Gastroesophageal sphincter (tissue), 4 donors: ENCODE results near the gene CERS1. TPM values are rescaled to one million over a fixed set of nuclear protein-coding genes. Genes with fewer than 3 reads are reported as not detected.

Experiments used
- ATAC-seq: fragments of 150-250 bp; one replicate; pipeline ENCODE4 v1.9.1; 2016; ENCODE audit warnings: mild to moderate bottlenecking, moderate library complexity
- H3K27ac ChIP-seq, 4 donors: fragments of 200-600 bp; sonication (generic) in 3 of 4; 1 replicate in 3 of 4; 2 replicates in 1 of 4; pipeline ENCODE4 v1.5.1; 2016 to 2019
- H3K27me3 ChIP-seq: fragments of 200-600 bp; sonication (generic); one replicate; pipeline ENCODE4 v1.5.1; 2019
- H3K36me3 ChIP-seq, 2 donors: fragments of 200-600 bp; sonication (generic); one replicate each; pipeline ENCODE4 v1.5.1; 2019; ENCODE audit warnings: control low read depth in 1 of 2
- H3K4me1 ChIP-seq, 3 donors: fragments of 200-600 bp; sonication (generic); 1 replicate in 2 of 3; 2 replicates in 1 of 3; pipeline ENCODE4 v1.5.1; 2016 to 2019; ENCODE audit warnings: control low read depth in 2 of 3
- H3K4me3 ChIP-seq, 2 donors: fragments of 200-600 bp; sonication (generic); one replicate each; pipeline ENCODE4 v1.5.1; 2019; ENCODE audit warnings: mild to moderate bottlenecking in 1 of 2, moderate library complexity in 1 of 2
- H3K9me3 ChIP-seq, 3 donors: fragments of 200-600 bp; sonication (generic); one replicate each; pipeline ENCODE4 v1.5.1; 2017 to 2019; ENCODE audit warnings: control low read depth in 2 of 3
- EP300 ChIP-seq: sonication (generic); formaldehyde crosslinking; IDR thresholded peaks from one replicate; pipeline ENCODE4 v1.6.1; 2017; ENCODE audit warnings: antibody characterized with exemption, mild to moderate bottlenecking
- POLR2A ChIP-seq, 2 donors: fragments of 450-650 bp; IDR thresholded peaks; one replicate each; pipeline ENCODE4 v1.6.1; 2017; ENCODE audit warnings: antibody characterized with exemption in 2 of 2, mild to moderate bottlenecking in 2 of 2, moderate library complexity in 1 of 2
- POLR2AphosphoS5 ChIP-seq: sonication (generic); formaldehyde crosslinking; IDR thresholded peaks from one replicate; pipeline ENCODE4 v1.6.1; 2017; ENCODE audit warnings: antibody characterized with exemption
- WGBS, 2 donors: methylation state at CpG; one replicate each; pipeline ENCODE4 v1.1.5; 2018; ENCODE audit warnings: low coverage in 1 of 2; 5-methylcytosine and 5-hydroxymethylcytosine counted together
- total RNA-seq, 4 donors: library from RNA; depleted of rRNA; stranded (reverse); fragments of >200 nt; gene quantifications; one replicate each; pipeline ENCODE4 v1.1.0, GENCODE V29; 2016
- TF ChIP-seq, protein P1 (sequence below), 4 experiments: fragments of 200-600 bp in 2 of 4; fragments of 450-650 bp in 2 of 4; sonication (generic) in 1 of 4; IDR thresholded peaks; one replicate each; pipeline ENCODE4 v1.5.1; 2017 to 2019; ENCODE audit warnings: antibody characterized with exemption in 4 of 4, mild to moderate bottlenecking in 2 of 4, moderate library complexity in 2 of 4

CERS1 gene
- total RNA-seq, 4 donors from 2014 or later: 0.73 to 1.3 (median 0.81) TPM; not detected in 1

DNA sequence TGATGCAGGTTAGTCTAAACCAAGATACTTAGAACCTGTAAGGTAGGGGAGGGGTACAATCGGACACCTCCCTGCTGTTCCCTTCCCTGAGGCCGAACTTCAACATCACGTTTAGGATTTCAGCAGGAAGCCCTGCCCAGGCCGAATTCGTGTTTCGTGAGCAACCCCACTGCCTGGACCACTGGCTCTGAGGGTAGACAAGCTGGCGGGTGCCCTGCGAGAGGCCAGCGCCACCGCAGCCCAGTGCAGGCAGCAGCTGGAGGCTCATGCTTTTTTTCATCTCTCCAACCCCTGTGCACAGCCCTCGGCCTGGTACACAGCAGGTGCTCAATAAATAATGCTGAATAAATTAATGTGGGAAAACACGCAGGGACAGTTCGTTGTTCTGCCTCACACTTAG is 37.3 kb upstream of the CERS1 start:
- 81 to 84% methylated on average over 3 to 4 of the region's 13 CpGs for WGBS, 2 donors
- Histone ChIP-seq H3K27ac (no peak overlapping the region), H3K36me3 (peaks cover 0 to 74% of the 10 kb centered on the region in 2 donors), H3K4me3 (no peak overlapping the region), H3K9me3 (no peaks in the 10 kb centered on the region), H3K27me3 (no peaks in the 10 kb centered on the region), H3K4me1 (peaks cover 0 to 12% (median 0%) of the 10 kb centered on the region in 3 donors)
- ATAC-seq: no peak
- TF ChIP-seq, protein P1, sequence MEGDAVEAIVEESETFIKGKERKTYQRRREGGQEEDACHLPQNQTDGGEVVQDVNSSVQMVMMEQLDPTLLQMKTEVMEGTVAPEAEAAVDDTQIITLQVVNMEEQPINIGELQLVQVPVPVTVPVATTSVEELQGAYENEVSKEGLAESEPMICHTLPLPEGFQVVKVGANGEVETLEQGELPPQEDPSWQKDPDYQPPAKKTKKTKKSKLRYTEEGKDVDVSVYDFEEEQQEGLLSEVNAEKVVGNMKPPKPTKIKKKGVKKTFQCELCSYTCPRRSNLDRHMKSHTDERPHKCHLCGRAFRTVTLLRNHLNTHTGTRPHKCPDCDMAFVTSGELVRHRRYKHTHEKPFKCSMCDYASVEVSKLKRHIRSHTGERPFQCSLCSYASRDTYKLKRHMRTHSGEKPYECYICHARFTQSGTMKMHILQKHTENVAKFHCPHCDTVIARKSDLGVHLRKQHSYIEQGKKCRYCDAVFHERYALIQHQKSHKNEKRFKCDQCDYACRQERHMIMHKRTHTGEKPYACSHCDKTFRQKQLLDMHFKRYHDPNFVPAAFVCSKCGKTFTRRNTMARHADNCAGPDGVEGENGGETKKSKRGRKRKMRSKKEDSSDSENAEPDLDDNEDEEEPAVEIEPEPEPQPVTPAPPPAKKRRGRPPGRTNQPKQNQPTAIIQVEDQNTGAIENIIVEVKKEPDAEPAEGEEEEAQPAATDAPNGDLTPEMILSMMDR (IDR thresholded peaks at IDR 0.05): no peak
- TF ChIP-seq POLR2A (IDR thresholded peaks at IDR 0.05) (no peak), POLR2AphosphoS5 (no peak), EP300 (no peak)

DNA sequence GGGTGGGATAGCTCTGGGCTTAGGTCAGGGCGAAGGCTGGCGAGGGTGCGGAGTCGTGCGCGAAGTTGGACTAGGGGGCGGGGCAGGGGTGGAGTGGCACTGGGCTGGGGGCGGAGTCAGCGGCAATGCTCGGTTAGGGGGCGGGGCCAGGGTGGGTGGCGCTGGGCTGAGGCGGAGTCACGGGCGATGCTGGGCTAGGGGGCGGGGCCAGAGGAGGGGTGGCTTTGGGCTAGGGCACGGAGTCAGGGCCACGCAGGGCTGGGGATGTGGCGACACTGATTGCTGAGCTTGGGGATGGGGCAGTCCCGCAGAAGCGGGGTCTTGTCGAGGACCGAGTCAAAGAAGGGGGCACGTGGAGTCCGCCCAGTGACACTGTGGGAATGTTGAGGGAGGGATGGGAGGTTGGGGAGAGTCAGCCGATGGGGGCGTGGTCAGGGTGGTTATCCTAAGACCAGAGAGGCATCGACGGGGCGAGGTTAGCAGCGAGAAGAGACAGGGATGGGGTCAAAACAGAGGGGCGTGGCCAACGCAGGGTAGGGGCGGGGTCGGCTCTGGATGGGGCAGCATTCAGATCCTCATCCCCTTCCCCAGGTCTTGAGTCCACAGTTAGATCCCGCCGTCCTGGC is 36.4 kb upstream of the CERS1 start:
- Histone ChIP-seq H3K4me3 (peak overlapping the region in 1 of 2 donors; percentile 24), H3K27ac (peak overlapping the region in 1 of 4 donors; percentile 51), H3K9me3 (no peaks in the 10 kb centered on the region), H3K36me3 (peaks cover 0 to 74% of the 10 kb centered on the region in 2 donors), H3K27me3 (no peaks in the 10 kb centered on the region), H3K4me1 (peaks cover 0 to 12% (median 0%) of the 10 kb centered on the region in 3 donors)
- no peak for TF ChIP-seq POLR2A (IDR thresholded peaks at IDR 0.05)
- no peak for TF ChIP-seq EP300
- no peak for TF ChIP-seq POLR2AphosphoS5
- TF ChIP-seq, protein P1 (IDR thresholded peaks at IDR 0.05): no peak
- peak; percentile 79 for ATAC-seq
- 14 to 28% methylated on average over 17 to 20 of the region's 37 CpGs for WGBS, 2 donors

DNA sequence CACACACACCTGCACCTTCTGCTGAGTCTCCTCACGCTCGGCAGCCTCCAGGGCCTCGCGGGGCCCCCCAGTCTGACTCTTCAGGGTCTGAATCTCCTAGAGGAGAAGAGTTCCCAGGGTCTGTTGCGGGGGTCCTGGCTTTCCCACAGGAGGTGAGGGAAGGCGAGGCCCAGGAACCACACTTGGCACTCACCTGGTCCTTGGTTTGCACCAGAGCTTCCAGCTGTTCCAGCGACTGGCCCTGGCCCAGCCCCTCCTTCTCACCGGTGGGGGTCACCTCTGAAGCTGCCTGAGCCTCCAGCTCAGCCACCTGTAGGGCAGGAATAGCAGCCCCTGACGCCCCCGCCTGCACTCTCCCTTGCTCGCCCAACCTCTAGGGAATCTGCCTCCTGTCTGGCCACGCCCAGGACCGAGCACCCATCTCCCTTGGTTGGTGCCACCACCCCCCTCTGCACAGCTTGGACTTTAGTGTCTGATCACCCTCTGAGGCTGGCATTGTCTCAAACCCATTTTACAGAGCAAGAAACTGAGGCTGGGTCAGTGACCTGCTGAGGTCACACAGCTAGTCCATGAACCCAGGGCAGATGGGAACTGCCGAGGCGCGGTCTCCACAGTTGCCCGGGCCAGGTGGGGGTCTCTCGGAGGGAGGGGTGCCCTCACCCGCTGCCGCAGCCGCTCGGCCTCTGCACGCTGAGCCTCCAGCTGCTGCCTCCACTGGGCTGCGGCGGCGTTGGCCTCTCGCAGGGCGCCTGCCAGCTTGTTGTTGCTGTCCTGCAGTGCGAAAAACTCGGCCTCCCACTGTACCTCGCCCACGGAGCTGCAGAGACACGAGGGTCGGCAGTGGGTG is 35.6 kb upstream of the CERS1 start:
- whole genome bisulfite sequencing, 2 donors: 92% methylated on average over 6 of the region's 34 CpGs; no CpG with 5 or more reads in 1 of the 2 donors
- no peak for ATAC-seq
- H3K27ac ChIP-seq: peak overlapping the region in 1 of 4 donors; percentile 49
- no peaks in the 10 kb centered on the region for H3K27me3 ChIP-seq
- peaks cover 0 to 12% (median 0%) of the 10 kb centered on the region in 3 donors for H3K4me1 ChIP-seq
- TF ChIP-seq EP300 (no peak), POLR2A (IDR thresholded peaks at IDR 0.05) (no peak)
- TF ChIP-seq, protein P1 (IDR thresholded peaks at IDR 0.05): no peak
- peaks cover 0 to 75% of the 10 kb centered on the region in 2 donors for H3K36me3 ChIP-seq
- no peaks in the 10 kb centered on the region for H3K9me3 ChIP-seq
- peak overlapping the region in 1 of 2 donors; percentile 24 for H3K4me3 ChIP-seq

DNA sequence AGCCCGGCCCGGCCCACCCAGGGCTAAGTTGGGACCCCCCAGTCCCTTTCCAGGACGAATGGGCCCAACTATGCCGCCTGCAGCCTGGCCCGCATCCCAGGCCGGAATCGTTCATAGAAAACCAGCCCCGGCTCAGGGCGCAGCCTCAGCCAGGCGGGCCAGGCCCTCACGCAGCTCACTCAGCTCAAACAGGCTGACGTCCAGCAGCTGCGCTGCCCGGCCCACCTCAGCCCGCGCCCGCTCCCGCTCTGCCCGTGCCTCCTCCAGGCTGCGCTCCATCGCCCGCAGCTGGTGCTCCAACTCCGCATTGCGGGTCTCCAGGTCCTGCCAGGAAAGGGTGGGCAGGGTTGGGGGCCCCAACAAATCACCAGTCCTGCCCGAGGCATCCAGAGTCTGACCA is 33.4 kb upstream of the CERS1 start:
- 70 to 80% methylated on average over 2 to 4 of the region's 25 CpGs for WGBS, 2 donors
- Histone ChIP-seq H3K27me3 (no peaks in the 10 kb centered on the region), H3K9me3 (no peaks in the 10 kb centered on the region), H3K4me3 (no peak overlapping the region), H3K4me1 (peaks cover 0 to 12% (median 0%) of the 10 kb centered on the region in 3 donors), H3K36me3 (peaks cover 0 to 83% of the 10 kb centered on the region in 2 donors), H3K27ac (no peak overlapping the region)
- ATAC-seq: no peak
- TF ChIP-seq, protein P1 (IDR thresholded peaks at IDR 0.05): no peak
- TF ChIP-seq POLR2AphosphoS5: no peak
- TF ChIP-seq EP300: no peak
- no peak for TF ChIP-seq POLR2A (IDR thresholded peaks at IDR 0.05)
